RWPE2 (cell line): Measurements from ENCODE around the gene SH2D3A.

Experiments used
- ATAC-seq: fragments of 200-7000 bp; cut with Tn5 transposase; 3 replicates; pipeline ENCODE4 v1.9.1; 2021; ENCODE audit warnings: low read depth
- DNase-seq: peaks from one replicate; pipeline ENCODE4 v3.0.0-alpha.2; 2020; ENCODE audit warnings: low spot score
- H3K27ac ChIP-seq: fragments of 450-650 bp; 2 replicates; pipeline ENCODE4 v1.5.1; 2017; ENCODE audit warnings: mild to moderate bottlenecking; ENCODE audit not compliant: poor library complexity, severe bottlenecking
- H3K27me3 ChIP-seq: fragments of 250-450 bp; sonication (Bioruptor Pico); 2 replicates; pipeline ENCODE4 v1.5.1; 2021; ENCODE audit warnings: mild to moderate bottlenecking, moderate library complexity; ENCODE audit not compliant: insufficient read depth, poor library complexity, severe bottlenecking
- H3K36me3 ChIP-seq: fragments of 250-450 bp; sonication (Bioruptor Pico); 2 replicates; pipeline ENCODE4 v1.5.1; 2020; ENCODE audit warnings: low read depth, mild to moderate bottlenecking, moderate library complexity
- H3K4me1 ChIP-seq: fragments of 250-450 bp; sonication (Bioruptor Pico); 2 replicates; pipeline ENCODE4 v1.5.1; 2021; ENCODE audit warnings: mild to moderate bottlenecking, moderate library complexity; ENCODE audit not compliant: insufficient read depth, poor library complexity, severe bottlenecking
- H3K4me3 ChIP-seq: fragments of 250-450 bp; sonication (Bioruptor Pico); 2 replicates; pipeline ENCODE4 v1.5.1; 2021; ENCODE audit warnings: mild to moderate bottlenecking, moderate library complexity; ENCODE audit not compliant: severe bottlenecking
- H3K9me3 ChIP-seq: fragments of 250-450 bp; sonication (Bioruptor Pico); 2 replicates; pipeline ENCODE4 v1.5.1; 2021; ENCODE audit warnings: mild to moderate bottlenecking, moderate library complexity; ENCODE audit not compliant: severe bottlenecking
- CTCF ChIP-seq: fragments of 450-650 bp; IDR thresholded peaks from one replicate; pipeline ENCODE4 v1.5.1; 2017; ENCODE audit warnings: mild to moderate bottlenecking, moderate library complexity; ENCODE audit not compliant: poor library complexity, severe bottlenecking

SH2D3A gene

DNA sequence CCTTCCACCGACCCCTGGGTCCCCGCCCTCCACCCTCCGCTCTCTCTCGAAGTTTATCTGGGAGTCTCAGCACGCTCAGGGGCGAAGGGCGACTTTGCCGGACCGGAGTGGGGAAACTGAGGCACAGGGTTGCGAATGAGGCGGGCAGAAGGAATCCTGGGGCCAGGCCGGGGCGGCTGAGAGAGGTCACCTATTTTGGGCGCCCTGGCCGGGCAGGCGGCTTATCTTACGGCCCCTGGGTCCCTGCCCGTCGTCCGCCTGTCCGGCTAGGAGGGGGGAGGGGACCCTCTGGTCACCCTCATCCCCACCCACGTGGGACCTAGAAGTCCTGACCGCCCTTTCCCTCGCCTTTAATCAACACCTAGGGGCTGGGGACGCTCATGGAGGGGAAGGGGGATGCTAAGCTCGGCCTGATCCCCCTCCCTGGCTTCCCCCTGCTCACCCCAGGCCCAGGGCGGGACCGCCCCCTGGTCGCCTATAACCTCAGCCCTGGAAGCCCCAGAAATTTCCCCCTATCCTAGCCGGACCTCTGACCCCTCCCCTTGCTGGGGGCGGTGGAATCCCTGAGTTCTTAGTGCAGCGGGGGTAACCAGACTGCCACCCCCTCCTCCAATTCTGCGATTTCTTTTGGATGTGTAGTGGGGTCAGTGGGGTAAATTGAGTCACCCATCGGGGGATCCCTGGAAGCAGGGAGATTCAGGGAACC is 27.2 kb downstream of the SH2D3A start:
- no peaks in the 10 kb centered on the region for H3K27me3 ChIP-seq
- peak overlapping the region; percentile 85 for H3K27ac ChIP-seq
- H3K36me3 ChIP-seq = peaks cover 41% of the 10 kb centered on the region
- DNase-seq (no peak), ATAC-seq (no peak)
- no peak for TF ChIP-seq CTCF
- H3K4me3 ChIP-seq = peak overlapping the region; percentile 93
- H3K4me1 ChIP-seq = peaks cover 30% of the 10 kb centered on the region
- H3K9me3 ChIP-seq = no peaks in the 10 kb centered on the region

DNA sequence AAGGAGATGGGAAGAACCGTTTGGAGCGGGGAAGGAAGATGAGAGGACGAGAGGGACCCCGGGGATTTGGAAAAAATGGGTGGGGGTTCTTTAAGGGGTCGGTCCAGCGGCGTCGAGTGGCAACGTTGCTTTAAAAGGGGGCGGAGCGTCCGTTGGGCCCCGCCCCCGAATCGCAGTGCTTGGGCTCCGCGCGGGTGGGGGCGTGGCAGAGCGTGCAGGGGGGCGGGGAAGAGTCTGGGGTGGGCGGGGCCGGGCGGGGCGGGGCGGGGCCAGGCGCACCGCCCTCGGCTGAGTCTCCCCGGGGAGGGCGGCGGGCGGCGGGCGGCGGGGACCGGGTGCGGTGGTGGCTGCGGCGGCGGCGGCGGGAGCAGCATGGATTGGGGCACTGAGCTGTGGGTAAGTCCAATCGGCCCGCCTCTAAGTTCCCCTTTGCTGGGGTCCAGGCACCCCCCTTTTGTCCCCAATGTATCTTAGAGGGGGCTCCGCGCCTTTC is 27.8 kb downstream of the SH2D3A start, which contains the start of gene TRIP10:
Gene TRIP10 (plus strand): TSS at position 291 of the 493 bp plus-strand sequence. CDS start 82 bp downstream, at position 373.
- ATAC-seq = no peak
- no peak for DNase-seq
- Histone ChIP-seq H3K9me3 (no peaks in the 10 kb centered on the region), H3K27me3 (no peaks in the 10 kb centered on the region), H3K27ac (peak within 1 kb of the TSS; percentile 85), H3K36me3 (peaks cover 39% of the 10 kb centered on the region), H3K4me1 (peaks cover 24% of the 10 kb centered on the region), H3K4me3 (peak within 1 kb of the TSS; percentile 93)
- TF ChIP-seq CTCF = no peak

DNA sequence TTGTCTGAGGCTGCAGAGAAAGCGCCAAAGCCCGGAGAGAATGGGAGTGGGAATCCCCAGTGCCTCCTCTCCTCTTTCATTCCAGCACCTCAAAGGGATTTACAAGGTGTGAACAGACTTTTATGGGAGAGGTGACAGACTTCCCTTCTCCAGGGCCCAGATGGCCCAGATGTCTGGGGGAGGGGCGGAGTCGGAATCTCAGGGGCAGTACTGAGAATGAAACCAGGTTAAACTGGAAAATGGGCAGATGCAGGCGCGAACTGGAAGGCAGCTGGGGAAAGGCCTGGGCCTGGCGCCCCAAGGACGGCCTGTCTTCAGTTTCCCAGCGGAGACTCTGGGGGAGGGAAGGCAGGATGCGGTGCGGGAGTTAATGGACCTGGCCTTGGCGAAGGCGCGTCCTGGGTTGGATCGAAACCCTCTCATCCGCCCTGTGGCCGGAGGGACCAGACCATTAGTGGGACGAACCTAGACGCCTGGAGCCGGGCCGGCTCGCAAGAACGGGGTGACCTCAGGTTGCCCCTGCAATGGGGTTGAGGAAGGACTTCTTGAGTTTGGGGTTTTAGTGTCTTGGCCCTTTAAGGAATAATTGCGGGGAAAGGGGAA is 28.3 kb downstream of the SH2D3A start:
- peaks cover 19% of the 10 kb centered on the region for H3K4me1 ChIP-seq
- ATAC-seq (no peak), DNase-seq (no peak)
- H3K36me3 ChIP-seq = peaks cover 33% of the 10 kb centered on the region
- peak; percentile 68 for TF ChIP-seq CTCF
- H3K27me3 ChIP-seq = no peaks in the 10 kb centered on the region
- peak overlapping the region; percentile 85 for H3K27ac ChIP-seq
- no peaks in the 10 kb centered on the region for H3K9me3 ChIP-seq
- peak overlapping the region; percentile 93 for H3K4me3 ChIP-seq

- DNase-seq = peak; percentile 94
- ATAC-seq = peak; percentile 35
- Histone ChIP-seq H3K27ac (peak overlapping the region; percentile 85), H3K4me3 (no peak overlapping the region), H3K27me3 (no peaks in the 10 kb centered on the region), H3K4me1 (peaks cover 14% of the 10 kb centered on the region), H3K9me3 (no peaks in the 10 kb centered on the region), H3K36me3 (peaks cover 26% of the 10 kb centered on the region)
- TF ChIP-seq CTCF = peak; percentile 83
Observed at GRCh38 chr19:6737873-6738786, 29.1 kb downstream of the SH2D3A start.
